ENCODE measurements around the gene YTHDF1. TPM values are rescaled to one million over a fixed set of nuclear protein-coding genes. Genes with fewer than 3 reads are reported as not detected.
A peak's percentile ranks its signal among the peaks of the same experiment; 100 is the strongest.

Gene YTHDF1
- total RNA-seq, 1 donor from 2014 or later = 43.3 TPM

GRCh38 chr20:63215101-63216040 is 560 bp downstream of the YTHDF1 start:
- Mint-ChIP-seq H3K36me3 (ENCODE audit: unreplicated experiment) (no peaks in the 10 kb centered on the region), H3K27me3 (ENCODE audit: unreplicated experiment) (peaks cover 7% of the 10 kb centered on the region), H3K4me1 (ENCODE audit: low read depth, unreplicated experiment) (peaks cover 29% of the 10 kb centered on the region), H3K9me3 (ENCODE audit: unreplicated experiment) (peaks cover 10% of the 10 kb centered on the region), H3K4me3 (ENCODE audit: unreplicated experiment) (peak overlapping the region; percentile 97), H3K27ac (ENCODE audit: unreplicated experiment) (peak overlapping the region; percentile 93)
- peak; percentile 30 for TF ChIP-seq CTCF (IDR thresholded peaks at IDR 0.05; ENCODE audit: partially characterized antibody, unreplicated experiment)
- DNase-seq = peak; percentile 75

GRCh38 chr20:63214514-63214913 is 1.4 kb downstream of the YTHDF1 start:
- no peak for DNase-seq
- Mint-ChIP-seq H3K4me3 (ENCODE audit: unreplicated experiment) (peak overlapping the region; percentile 97), H3K27ac (ENCODE audit: unreplicated experiment) (peak overlapping the region; percentile 34), H3K36me3 (ENCODE audit: unreplicated experiment) (no peaks in the 10 kb centered on the region), H3K9me3 (ENCODE audit: unreplicated experiment) (peaks cover 9% of the 10 kb centered on the region), H3K27me3 (ENCODE audit: unreplicated experiment) (peaks cover 4% of the 10 kb centered on the region), H3K4me1 (ENCODE audit: low read depth, unreplicated experiment) (peaks cover 22% of the 10 kb centered on the region)
- no peak for TF ChIP-seq CTCF (IDR thresholded peaks at IDR 0.05; ENCODE audit: partially characterized antibody, unreplicated experiment)

- H3K9me3 Mint-ChIP-seq (ENCODE audit: unreplicated experiment) = peaks cover 9% of the 10 kb centered on the region
- peaks cover 4% of the 10 kb centered on the region for H3K27me3 Mint-ChIP-seq (ENCODE audit: unreplicated experiment)
- no peak overlapping the region for H3K27ac Mint-ChIP-seq (ENCODE audit: unreplicated experiment)
- no peak for DNase-seq
- H3K36me3 Mint-ChIP-seq (ENCODE audit: unreplicated experiment) = no peaks in the 10 kb centered on the region
- no peak for TF ChIP-seq CTCF (IDR thresholded peaks at IDR 0.05; ENCODE audit: partially characterized antibody, unreplicated experiment)
- H3K4me3 Mint-ChIP-seq (ENCODE audit: unreplicated experiment) = no peak overlapping the region
- H3K4me1 Mint-ChIP-seq (ENCODE audit: low read depth, unreplicated experiment) = peaks cover 21% of the 10 kb centered on the region
Observed at GRCh38 chr20:63212792-63213191, 3.1 kb downstream of the YTHDF1 start.

- no peak for DNase-seq
- TF ChIP-seq CTCF (IDR thresholded peaks at IDR 0.05; ENCODE audit: partially characterized antibody, unreplicated experiment) = no peak
- Mint-ChIP-seq H3K4me3 (ENCODE audit: unreplicated experiment) (peak overlapping the region; percentile 46), H3K4me1 (ENCODE audit: low read depth, unreplicated experiment) (peaks cover 21% of the 10 kb centered on the region), H3K27ac (ENCODE audit: unreplicated experiment) (no peak overlapping the region), H3K36me3 (ENCODE audit: unreplicated experiment) (no peaks in the 10 kb centered on the region), H3K9me3 (ENCODE audit: unreplicated experiment) (peaks cover 9% of the 10 kb centered on the region), H3K27me3 (ENCODE audit: unreplicated experiment) (peaks cover 4% of the 10 kb centered on the region)
Observed at GRCh38 chr20:63212393-63212730, 3.6 kb downstream of the YTHDF1 start.

- H3K9me3 Mint-ChIP-seq (ENCODE audit: unreplicated experiment) = peaks cover 9% of the 10 kb centered on the region
- no peak for TF ChIP-seq CTCF (IDR thresholded peaks at IDR 0.05; ENCODE audit: partially characterized antibody, unreplicated experiment)
- no peaks in the 10 kb centered on the region for H3K36me3 Mint-ChIP-seq (ENCODE audit: unreplicated experiment)
- H3K27ac Mint-ChIP-seq (ENCODE audit: unreplicated experiment) = no peak overlapping the region
- H3K4me3 Mint-ChIP-seq (ENCODE audit: unreplicated experiment) = no peak overlapping the region
- no peak for DNase-seq
- peaks cover under 1% of the 10 kb centered on the region for H3K27me3 Mint-ChIP-seq (ENCODE audit: unreplicated experiment)
- H3K4me1 Mint-ChIP-seq (ENCODE audit: low read depth, unreplicated experiment) = peaks cover 25% of the 10 kb centered on the region
Observed at GRCh38 chr20:63210011-63210605, 5.8 kb downstream of the YTHDF1 start.
